DMS53 treated with DMSO at 0.1 percent for 48 hours (cell line): ENCODE measurements around the gene RNASE7.

ENCODE experiments used
- DNase-seq: peaks from one replicate; lab custom pipeline; 2025; ENCODE audit not compliant: unreplicated experiment; lab: John Stamatoyannopoulos, UW

RNASE7 gene

DNA sequence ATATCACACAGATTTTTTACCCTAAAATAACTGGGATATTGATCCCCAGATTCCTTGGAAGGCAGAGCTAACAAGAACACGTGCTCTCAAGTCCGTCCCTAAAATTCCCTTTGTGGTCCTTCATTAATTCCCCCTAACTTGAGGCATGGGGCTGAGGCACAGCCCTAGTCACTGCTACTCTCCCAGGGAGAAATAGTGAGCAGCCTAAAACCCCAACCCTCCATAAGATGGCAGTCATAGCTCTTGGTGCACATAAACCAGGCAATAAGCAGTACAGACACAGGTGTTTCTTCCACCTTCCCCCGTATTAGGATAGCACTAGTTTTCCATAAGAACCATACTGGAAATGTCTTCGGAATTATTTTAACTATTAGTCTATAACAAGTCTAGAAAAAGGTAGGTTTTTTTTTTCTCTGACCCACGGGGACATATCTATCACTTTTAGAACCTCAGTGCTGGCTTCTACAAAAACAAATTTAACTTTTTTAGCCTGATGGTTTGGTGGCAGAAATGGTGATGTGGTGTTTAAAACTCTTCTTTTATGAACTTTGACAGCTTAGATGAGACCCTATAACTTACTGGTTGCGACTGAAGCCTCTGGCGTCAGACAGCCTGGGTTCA is 24.8 kb downstream of the RNASE7 start:
- peak; percentile 32 for DNase-seq

DNA sequence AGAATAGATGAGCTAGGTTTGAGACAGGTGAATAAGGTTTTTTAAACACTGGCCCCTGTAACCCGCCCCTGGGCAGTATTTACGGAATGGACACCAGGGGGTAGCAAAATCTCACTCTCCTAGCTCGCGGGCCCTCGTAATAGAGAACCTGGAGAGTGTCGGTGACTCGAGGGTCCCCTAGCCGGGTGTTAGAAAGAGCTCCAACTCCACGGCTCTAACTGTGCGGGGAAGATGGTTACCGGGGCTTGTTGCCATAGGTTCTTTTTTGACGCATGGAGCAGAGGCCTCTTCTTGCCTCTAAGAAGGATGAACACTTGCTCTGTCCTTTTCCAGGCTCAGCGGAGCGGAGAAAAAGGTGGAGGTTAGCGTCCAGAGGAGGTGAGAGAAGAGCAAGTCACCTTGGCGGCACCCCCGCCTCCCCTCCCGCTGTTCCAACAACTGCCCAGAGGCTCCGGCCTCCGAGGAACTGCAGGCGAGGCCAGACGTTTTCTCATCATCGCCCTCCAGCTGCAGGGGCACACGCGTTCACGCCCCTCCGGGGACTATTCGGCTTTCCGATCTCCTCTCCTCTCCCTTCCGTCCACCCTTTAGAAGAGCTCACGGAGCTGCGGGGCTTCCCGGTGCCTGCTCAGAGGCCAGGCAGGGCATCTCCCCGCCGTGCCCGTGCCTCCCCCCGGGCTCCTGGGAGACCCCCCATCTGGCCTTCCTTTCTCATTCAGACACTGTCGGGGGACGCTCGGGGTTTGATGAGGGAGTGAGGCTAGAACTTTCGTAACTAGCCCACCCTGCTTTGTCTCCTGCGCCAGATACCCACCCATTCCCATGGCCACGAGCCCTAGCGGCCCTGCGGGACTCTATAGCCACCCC is 26.6 kb downstream of the RNASE7 start:
- peak; percentile 18 for DNase-seq

DNA sequence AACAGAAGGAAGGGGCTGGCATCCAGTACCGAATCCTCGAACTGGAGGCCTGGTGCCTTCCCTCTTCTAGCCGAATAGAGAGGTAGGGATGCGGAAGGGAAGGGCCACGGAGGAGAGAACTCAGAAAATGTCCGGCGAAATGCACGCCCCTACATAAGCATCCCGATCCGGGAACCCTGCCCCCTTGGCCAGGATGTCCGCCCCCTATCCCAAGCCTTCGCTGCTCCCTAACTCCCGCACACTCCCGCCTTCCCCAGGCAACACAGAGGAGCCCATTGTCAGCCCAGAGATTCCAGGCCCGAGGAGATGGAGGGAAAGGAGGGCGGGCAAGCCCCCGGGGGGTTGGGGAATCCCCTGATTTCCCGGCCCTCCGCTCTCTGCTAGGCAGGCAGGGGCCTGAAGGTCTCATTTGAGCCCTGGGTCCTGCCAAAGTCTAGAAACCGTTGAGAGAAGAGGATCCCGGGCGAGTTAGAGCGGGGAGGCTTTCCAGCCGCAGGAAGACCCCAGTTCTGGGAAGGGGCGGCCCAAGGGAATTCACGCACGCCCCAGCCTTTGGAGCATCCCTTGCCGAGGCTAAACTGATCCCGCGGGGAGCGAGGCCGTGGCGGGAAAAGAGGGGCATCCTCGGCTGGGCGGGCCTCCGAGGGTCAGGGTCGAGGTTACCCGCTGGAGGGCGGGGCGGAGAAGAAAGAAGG is 27.4 kb downstream of the RNASE7 start:
- no peak for DNase-seq

DNA sequence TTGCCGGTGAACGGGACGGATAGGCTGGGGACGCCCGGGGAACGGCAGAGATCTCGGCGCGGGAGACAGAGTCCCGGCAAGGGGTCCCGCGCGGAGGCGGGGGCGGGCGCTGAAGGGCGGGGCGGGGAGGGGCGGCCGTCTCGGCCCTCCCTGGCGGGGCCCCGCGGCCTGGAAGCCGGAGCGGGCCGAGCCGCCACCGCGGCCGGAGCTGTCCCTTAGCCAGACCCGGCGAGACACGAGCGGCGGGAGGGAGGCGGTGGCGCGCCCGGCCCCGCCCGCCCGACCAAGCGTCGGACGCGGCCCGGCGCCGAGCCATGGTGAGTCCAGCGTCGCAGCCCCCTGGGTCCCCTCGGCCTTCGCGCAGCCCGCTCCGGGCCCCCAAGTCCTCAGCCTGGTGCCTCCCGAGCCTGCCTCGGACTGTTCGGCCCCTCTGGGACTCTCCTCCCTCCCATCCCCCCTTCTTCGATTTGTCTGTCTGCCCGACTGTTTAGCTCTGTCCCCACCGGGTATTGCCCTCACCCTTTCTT is 28.0 kb downstream of the RNASE7 start, which contains the start of gene ARHGEF40:
Gene ARHGEF40, plus strand, starts transcription at position 222 of the 527 bp plus-strand sequence. Its CDS starts 93 bp downstream, at position 315.
- DNase-seq = no peak

DNA sequence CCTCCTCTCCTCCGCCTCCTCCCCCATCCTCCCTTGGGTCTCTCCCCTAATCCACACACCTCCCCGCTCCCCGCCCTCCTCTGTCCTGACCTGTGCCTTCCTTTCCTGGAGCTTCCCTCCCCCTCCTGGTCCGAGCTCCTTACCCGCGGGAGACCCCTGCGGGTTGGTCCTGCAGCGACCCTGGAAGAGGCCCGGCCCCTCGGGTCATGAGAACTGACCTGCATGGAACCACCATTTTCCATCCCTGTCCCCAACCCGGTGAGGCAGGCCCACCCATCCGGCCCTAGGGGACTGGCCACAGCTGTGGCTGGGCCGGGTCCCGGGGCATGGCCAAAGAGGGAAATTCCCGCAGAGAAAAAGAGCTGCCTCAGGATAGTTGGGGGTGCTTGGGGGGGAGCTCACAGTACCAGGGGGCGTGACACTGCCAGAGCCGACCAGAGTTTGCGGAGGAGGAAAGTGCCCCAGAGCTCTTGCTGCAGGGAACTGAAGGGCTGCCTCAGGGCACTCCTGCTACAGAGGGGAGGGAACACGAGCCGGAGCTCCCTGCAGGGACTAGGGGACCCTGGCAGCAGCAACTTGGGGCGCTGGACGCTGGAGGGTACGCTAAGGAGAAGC is 28.6 kb downstream of the RNASE7 start:
- DNase-seq = no peak

DNA sequence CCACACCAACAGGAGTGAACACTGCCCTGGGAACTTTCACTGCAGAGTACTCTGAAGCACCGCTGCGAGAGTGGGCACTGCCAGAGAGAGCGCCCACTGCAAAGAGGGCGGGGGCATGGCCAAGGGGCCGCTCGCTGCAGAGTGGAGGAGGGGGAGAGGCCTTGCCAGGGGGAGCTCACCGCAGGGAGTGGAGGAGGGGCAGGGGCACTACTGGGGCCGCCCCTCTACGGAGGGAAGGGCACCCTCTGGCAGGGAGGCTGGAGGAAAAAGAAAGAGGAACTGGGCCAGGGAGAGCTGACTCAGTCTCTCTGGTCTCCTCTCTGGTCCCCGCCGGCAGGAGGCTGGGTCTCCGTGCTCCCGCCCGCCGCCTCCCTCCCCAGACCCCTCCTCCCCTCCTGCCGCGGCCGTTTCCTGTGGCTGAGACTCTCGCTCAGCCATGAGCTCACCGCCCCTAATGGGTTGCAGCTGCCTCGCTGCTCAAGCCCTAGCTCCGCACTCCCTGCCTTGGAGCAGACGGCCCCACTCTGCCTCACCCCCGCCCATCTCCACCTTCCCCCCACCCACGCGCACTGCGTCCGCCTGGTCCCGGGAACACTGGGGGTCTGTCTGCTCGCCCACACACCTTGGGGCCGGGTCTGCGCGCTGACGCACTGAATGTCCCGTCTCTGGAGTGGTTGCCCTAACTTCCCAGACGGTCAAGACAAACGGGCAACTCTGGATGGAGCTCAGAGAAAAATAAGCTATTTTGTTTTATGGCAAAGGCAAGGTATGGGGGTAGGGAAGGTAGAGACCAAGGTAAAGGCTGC is 29.3 kb downstream of the RNASE7 start:
- DNase-seq = peak; percentile 24

DNA sequence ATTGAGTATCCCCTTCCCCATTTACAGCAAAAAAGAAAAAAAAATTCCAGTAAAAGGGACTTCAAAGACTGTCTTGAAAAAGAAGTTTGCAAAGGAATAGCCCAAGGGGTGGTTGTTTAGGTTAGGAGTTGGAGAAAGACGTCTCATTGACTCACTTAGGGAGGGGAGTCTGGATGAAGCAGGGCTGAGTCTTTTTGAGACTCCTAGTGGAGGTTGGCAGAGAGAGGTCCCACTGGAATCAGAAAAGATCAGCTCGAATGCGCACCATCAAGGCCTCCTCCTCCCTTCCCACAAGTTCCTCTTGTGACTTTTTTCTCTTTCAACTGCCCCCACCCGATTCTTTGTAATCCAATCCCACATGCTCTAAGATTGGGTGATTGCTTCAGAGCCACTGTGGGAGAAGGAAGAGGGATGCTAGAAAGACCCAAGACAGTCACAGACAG is 29.9 kb downstream of the RNASE7 start:
- no peak for DNase-seq

DNA sequence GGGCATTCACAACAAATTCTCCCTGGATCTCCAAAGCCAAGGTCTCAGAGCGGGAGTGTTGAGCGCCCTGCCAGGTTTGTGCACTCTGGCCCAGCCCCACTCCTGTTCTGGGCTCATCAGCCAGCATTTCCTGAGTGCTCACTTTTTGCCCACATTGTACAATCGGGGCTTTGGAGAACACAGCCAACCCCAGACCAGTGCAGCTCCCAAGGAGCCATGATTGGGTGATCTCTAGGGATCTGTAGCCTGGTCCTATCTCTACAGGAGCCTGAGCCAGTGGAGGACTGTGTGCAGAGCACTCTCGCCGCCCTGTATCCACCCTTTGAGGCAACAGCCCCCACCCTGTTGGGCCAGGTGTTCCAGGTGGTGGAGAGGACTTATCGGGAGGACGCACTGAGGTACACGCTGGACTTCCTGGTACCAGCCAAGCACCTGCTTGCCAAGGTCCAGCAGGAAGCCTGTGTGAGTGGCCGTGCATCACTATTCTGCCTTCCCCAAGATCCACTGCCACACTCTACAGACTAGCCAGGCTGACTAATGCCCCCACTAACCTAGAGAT is 30.7 kb downstream of the RNASE7 start:
- DNase-seq = no peak

DNA sequence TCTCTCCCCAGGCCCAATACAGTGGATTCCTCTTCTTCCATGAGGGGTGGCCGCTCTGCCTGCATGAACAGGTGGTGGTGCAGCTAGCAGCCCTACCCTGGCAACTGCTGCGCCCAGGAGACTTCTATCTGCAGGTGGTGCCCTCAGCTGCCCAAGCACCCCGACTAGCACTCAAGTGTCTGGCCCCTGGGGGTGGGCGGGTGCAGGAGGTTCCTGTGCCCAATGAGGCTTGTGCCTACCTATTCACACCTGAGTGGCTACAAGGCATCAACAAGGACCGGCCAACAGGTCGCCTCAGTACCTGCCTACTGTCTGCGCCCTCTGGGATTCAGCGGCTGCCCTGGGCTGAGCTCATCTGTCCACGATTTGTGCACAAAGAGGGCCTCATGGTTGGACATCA is 31.8 kb downstream of the RNASE7 start:
- DNase-seq = no peak

DNA sequence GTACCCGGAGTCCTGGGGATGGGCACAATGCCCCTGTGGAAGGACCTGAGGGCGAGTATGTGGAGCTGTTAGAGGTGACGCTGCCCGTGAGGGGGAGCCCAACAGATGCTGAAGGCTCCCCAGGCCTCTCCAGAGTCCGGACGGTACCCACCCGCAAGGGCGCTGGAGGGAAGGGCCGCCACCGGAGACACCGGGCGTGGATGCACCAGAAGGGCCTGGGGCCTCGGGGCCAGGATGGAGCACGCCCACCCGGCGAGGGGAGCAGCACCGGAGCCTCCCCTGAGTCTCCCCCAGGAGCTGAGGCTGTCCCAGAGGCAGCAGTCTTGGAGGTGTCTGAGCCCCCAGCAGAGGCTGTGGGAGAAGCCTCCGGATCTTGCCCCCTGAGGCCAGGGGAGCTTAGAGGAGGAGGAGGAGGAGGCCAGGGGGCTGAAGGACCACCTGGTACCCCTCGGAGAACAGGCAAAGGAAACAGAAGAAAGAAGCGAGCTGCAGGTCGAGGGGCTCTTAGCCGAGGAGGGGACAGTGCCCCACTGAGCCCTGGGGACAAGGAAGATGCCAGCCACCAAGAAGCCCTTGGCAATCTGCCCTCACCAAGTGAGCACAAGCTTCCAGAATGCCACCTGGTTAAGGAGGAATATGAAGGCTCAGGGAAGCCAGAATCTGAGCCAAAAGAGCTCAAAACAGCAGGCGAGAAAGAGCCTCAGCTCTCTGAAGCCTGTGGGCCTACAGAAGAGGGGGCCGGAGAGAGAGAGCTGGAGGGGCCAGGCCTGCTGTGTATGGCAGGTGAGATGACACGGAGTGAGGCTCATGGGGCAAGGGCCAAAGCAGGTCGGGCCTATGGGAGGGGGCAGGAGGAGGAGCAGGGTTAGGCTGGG is 32.5 kb downstream of the RNASE7 start:
- DNase-seq = no peak

DNA sequence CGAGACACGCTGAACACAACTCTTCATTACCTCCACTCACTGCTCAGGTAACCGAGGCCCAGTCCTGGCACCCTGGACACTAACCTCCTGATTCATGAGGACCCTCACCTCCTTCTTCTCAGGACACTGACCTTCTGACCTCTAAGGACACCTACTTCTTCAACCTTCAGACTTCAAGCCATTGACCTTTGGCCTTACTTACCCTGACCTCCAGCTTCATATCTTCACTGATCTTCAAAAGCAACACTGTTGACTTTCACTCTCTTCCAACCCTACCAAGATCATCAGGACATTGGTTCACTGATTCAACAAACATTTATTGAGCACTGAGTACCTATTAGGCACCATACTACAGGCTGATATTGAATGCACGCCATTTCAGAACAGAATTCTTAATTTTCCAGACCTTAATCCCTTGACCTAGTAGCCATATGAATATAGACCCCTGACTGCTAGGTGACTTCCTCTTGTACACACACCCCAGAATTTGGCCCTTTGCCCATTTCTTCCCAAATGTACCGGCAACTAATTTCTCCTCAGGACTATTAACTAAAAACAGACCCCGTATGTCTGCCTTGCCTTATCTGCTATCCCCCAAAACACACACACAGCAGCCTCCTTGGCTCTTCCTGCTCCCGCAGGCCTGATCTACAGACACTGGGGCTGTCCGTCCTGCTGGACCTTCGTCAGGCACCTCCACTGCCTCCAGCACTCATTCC is 33.7 kb downstream of the RNASE7 start:
- DNase-seq = no peak

DNA sequence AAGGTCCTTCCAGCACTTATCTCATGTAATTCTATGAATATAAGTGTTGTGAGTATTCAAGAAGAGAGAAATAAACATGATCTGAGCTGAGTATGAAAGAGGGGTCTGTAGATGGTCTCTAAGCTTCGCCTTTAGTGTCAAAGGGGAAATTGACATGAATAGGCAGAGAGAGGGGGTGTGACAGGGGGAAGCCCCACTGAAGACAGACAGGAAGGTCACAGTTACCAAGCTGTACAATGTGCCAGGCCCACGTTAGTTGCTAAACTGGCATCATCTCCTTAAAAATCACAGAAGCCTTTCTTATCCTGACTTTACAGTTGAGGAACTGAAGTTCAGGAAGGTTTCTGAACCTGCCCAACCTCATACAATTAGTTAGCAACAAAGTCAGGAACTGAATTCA is 35.5 kb downstream of the RNASE7 start:
- DNase-seq = no peak

DNA sequence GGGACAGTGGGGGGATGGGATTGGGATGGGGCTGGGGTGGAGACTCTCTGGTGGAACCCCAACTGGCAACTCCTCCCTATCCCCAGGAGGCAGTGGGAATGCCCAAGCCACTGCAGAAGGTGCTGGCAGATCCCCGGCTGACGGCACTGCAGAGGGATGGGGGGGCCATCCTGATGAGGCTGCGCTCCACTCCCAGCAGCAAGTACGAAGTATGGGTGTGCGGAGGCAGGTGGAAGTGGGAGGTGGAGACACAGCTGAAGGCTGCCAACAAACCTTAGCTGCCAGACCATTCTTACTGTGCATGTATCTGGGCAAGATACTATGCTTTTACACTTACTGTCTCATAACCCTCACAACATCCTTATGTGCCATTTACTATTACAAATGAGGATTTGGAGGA is 36.1 kb downstream of the RNASE7 start:
- no peak for DNase-seq

DNA sequence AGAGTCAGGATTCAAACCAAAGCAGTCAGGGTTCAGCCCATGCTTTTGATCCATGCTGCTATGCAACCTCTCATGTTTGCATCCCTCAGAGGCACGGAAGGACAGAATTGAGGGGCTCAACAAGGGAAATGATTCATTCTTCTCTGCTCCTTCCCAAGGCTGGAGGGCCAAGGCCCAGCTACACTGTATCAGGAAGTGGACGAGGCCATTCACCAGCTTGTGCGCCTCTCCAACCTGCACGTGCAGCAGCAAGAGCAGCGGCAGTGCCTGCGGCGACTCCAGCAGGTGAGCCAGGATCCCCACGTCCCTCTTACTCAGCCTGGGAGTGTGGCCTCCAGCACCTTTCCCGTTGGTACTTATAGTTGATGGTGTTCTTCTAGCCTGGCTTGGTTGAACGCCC is 36.6 kb downstream of the RNASE7 start:
- no peak for DNase-seq

DNA sequence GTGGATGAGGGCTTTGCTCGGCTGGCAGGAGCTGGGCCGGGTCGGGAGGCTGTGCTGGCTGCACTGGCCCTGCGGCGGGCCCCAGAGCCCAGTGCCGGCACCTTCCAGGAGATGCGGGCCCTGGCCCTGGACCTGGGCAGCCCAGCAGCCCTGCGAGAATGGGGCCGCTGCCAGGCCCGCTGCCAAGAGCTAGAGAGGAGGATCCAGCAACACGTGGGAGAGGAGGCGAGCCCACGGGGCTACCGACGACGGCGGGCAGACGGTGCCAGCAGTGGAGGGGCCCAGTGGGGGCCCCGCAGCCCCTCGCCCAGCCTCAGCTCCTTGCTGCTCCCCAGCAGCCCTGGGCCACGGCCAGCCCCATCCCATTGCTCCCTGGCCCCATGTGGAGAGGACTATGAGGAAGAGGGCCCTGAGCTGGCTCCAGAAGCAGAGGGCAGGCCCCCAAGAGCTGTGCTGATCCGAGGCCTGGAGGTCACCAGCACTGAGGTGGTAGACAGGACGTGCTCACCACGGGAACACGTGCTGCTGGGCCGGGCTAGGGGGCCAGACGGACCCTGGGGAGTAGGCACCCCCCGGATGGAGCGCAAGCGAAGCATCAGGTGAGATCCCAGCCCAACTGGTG is 39.5 kb downstream of the RNASE7 start:
- DNase-seq = no peak

DNA sequence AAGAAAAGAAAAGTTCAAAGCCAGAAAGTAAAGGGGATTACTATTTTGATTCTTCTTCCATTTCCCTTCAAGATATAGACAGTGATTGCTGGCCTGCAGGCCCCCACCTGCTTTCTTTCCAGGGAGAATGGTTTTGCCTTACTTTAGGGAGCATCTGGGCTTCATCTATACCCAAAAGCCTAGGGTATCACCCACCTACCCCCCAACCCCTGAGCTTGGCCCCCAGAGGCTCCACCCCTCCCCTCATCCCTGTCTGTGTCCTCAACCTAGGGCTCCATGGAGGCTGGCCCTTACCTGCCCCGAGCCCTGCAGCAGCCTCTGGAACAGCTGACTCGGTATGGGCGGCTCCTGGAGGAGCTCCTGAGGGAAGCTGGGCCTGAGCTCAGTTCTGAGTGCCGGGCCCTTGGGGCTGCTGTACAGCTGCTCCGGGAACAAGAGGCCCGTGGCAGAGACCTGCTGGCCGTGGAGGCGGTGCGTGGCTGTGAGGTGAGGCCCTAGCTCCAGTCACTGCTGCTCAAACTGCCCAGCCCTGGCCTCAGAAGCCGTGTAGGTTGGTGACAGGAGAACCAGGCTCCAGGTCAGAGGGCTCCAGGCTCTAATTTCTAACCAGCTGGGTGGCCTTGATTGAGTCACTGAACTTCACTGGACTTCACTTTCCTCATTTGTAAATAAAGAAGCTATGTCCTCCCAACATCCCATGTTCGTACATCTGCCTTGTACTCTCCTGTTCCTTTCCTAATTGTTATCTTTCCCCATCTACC is 41.6 kb downstream of the RNASE7 start:
- DNase-seq = no peak

DNA sequence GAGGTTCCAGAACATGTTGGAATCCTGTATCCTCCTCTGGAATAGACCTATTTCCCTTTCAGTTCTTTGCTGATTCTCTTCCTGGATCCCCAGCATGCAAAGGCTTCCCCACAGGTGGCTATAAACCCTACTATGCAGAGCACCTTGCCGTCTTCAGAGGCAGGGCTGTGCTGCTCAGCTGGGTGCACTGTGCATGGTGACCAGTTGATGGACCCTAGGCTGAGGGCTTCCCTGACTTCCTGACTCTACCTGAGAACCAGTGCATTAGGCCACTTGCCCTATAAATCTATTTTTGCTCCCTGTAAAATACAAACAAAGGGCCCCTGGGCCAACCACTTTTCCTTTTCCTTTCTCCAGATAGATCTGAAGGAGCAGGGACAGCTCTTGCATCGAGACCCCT is 42.2 kb downstream of the RNASE7 start:
- no peak for DNase-seq
